Pancreas (tissue), 10 donors: ENCODE measurements around the gene SRP19. TPM values are rescaled to one million over a fixed set of nuclear protein-coding genes. Genes with fewer than 3 reads are reported as not detected.
"Not testable (repeated sequence)": the region's sequence is repeated elsewhere in the genome, so short reads cannot be mapped to it uniquely, and the experiment has no call there.

ENCODE experiments used
- ATAC-seq, 4 donors: fragments of 200-7000 bp; cut with Tn5 transposase; one replicate each; pipeline versions ENCODE4 v1.8.0 to v1.9.1; 2020; ENCODE audit warnings: mild to moderate bottlenecking in 4 of 4, moderate library complexity in 4 of 4
- DNase-seq, 6 donors: peaks; one replicate each; pipeline ENCODE4 v3.0.0-alpha.2; 2020
- FAIRE-seq: peaks from 2 replicates; lab custom pipeline; 2012; peaks lifted over from hg19 to GRCh38; lab: Jason Lieb, UNC
- H3K27ac ChIP-seq, 4 donors: fragments of 200-600 bp; sonication (generic); 1 replicate in 3 of 4; 2 replicates in 1 of 4; pipeline versions ENCODE4 v1.5.0 to v1.8.0; 2020
- H3K27me3 ChIP-seq, 4 donors: fragments of 200-600 bp; one replicate each; pipeline ENCODE4 v1.8.0; 2021
- H3K36me3 ChIP-seq, 3 donors: fragments of 200-600 bp; sonication (generic) in 1 of 3; one replicate each; pipeline versions ENCODE4 v1.5.0 to v1.8.0; 2020 to 2021
- H3K4me1 ChIP-seq, 3 donors: fragments of 200-600 bp; one replicate each; pipeline ENCODE4 v1.8.0; 2021
- H3K4me3 ChIP-seq, 4 donors: fragments of 200-600 bp; sonication (generic) in 2 of 4; one replicate each; pipeline versions ENCODE4 v1.5.0 to v1.8.0; 2020 to 2021
- H3K9me3 ChIP-seq, 4 donors: fragments of 200-600 bp; one replicate each; pipeline ENCODE4 v1.8.0; 2021
- CTCF ChIP-seq, 4 donors: fragments of 200-600 bp; sonication (generic) in 3 of 4; IDR thresholded peaks; one replicate each; pipeline versions ENCODE4 v1.5.0 to v1.8.0; 2021; ENCODE audit warnings: antibody characterized with exemption in 4 of 4
- WGBS, 2 donors: extraction: QIAGEN DNeasy Blood & Tissue Kit; methylation state at CpG; one replicate each; pipeline ENCODE4 v1.1.7; 2013; 5-methylcytosine and 5-hydroxymethylcytosine counted together
- intact Hi-C, 3 donors: fragments of 100-400 bp; cut with DNase I; formaldehyde crosslinking; loops; one replicate each; pipeline versions ENCODE4 v1.11.1 to v1.14.2; 2022
- polyA plus RNA-seq, 2 donors: library from polyadenylated mRNA; stranded (reverse); fragments of 200-250 nt; gene quantifications; one replicate each; pipeline ENCODE4 v1.2.3, GENCODE V29; 2013
- total RNA-seq, 6 donors: library from RNA; stranded (reverse); fragmentation: NEBNext Ultra II Directional in 4 of 6; extraction: Animal tissue kit (Norgen Biotek cat#: 25700) in 4 of 6; gene quantifications; one replicate each; pipeline versions ENCODE4 v1.2.1 to v1.2.4, GENCODE V29; 2021 to 2023
- donor health status: healthy with polysubstance abuse.
- donor health status: DM: no; HTN: no; CAD: no; lungs with moderate emphysema.
- donor health status: DM: no; HTN: no; CAD: no.
- donor health status: control.
- donor health status: control.
- donor health status: Bipolar disorder and iron deficiency.
- donor health status: DM: yes; HTN: yes; CAD: no.
- donor health status: DM: no; HTN: no; CAD: no.
- donor health status: DM: no; HTN: no; CAD: no.
- donor health status: DM: yes; HTN: yes; CAD: no.

Gene SRP19
- total and polyA plus RNA-seq, 8 donors = 12.4 to 72.4 (median 22.1) TPM

GRCh38 chr5:112902561-112902960, 41.5 kb downstream of the SRP19 start:
- no peak for FAIRE-seq

GRCh38 chr5:112904996-112905395, 43.9 kb downstream of the SRP19 start:
- DNase-seq, H3K4me1 ChIP-seq, ATAC-seq, H3K9me3 ChIP-seq, FAIRE-seq, H3K27ac ChIP-seq, H3K27me3 ChIP-seq, H3K4me3 ChIP-seq, intact Hi-C loops: not testable (repeated sequence)
- 84 to 90% methylated on average over 3 of the region's 3 CpGs for WGBS, 2 donors
- peaks cover 0 to 21% (median 15%) of the 10 kb centered on the region in 3 donors for H3K36me3 ChIP-seq

More at GRCh38 chr5:112902561-112902960, 41.5 kb downstream of the SRP19 start:
- Histone ChIP-seq H3K4me1 (peaks cover 0 to under 1% (median under 1%) of the 10 kb centered on the region in 3 donors), H3K27me3 (no peaks in the 10 kb centered on the region), H3K4me3 (no peak overlapping the region), H3K9me3 (no peaks in the 10 kb centered on the region), H3K36me3 (peaks cover 0 to 24% (median 11%) of the 10 kb centered on the region in 3 donors), H3K27ac (no peak overlapping the region)
- ATAC-seq = no peak
- DNase-seq = no peak
- 60 to 67% methylated on average over 3 of the region's 3 CpGs for WGBS, 2 donors
- intact Hi-C loops = no loop called here
- no peak for TF ChIP-seq CTCF (IDR thresholded peaks at IDR 0.05)

GRCh38 chr5:112906637-112907036, 45.5 kb downstream of the SRP19 start:
- ATAC-seq = no peak
- no peak for DNase-seq
- peaks cover 0 to 4% (median 0%) of the 10 kb centered on the region in 3 donors for H3K4me1 ChIP-seq
- H3K36me3 ChIP-seq = peaks cover 0 to 19% (median 4%) of the 10 kb centered on the region in 3 donors
- H3K27ac ChIP-seq = no peak overlapping the region
- no peaks in the 10 kb centered on the region for H3K9me3 ChIP-seq
- FAIRE-seq = no peak
- no peaks in the 10 kb centered on the region for H3K27me3 ChIP-seq
- no peak overlapping the region for H3K4me3 ChIP-seq
- WGBS, 2 donors = 86 to 90% methylated on average over 3 of the region's 3 CpGs
- intact Hi-C loops = no loop called here
- no peak for TF ChIP-seq CTCF (IDR thresholded peaks at IDR 0.05)

- Histone ChIP-seq H3K27ac (no peak overlapping the region), H3K27me3 (no peaks in the 10 kb centered on the region), H3K4me1 (peaks cover 0 to 9% (median 2%) of the 10 kb centered on the region in 3 donors), H3K4me3 (no peak overlapping the region), H3K36me3 (peaks cover 0 to 17% (median 4%) of the 10 kb centered on the region in 3 donors), H3K9me3 (no peaks in the 10 kb centered on the region)
- 67 to 71% methylated on average over 4 of the region's 4 CpGs for WGBS, 2 donors
- no peak for DNase-seq
- FAIRE-seq = no peak
- peak in 1 of 4 donors; percentile 25 for ATAC-seq
- intact Hi-C loops = no loop called here
- TF ChIP-seq CTCF (IDR thresholded peaks at IDR 0.05) = no peak
These were observed 46.1 kb downstream of the SRP19 start for GRCh38 chr5:112907166-112907631.

- peaks cover 0 to 11% (median 2%) of the 10 kb centered on the region in 3 donors for H3K4me1 ChIP-seq
- H3K27me3 ChIP-seq = no peaks in the 10 kb centered on the region
- H3K4me3 ChIP-seq = no peak overlapping the region
- DNase-seq (no peak), ATAC-seq (no peak), FAIRE-seq (no peak)
- no peaks in the 10 kb centered on the region for H3K9me3 ChIP-seq
- H3K27ac ChIP-seq = no peak overlapping the region
- no peak for TF ChIP-seq CTCF (IDR thresholded peaks at IDR 0.05)
- peaks cover 0 to 13% (median 4%) of the 10 kb centered on the region in 3 donors for H3K36me3 ChIP-seq
- intact Hi-C loops = no loop called here
These were observed 47.8 kb downstream of the SRP19 start for GRCh38 chr5:112908854-112909253.
